Omental fat pad (tissue), 4 donors: ENCODE data around the gene PDE4A. TPM values are rescaled to one million over a fixed set of nuclear protein-coding genes. Genes with fewer than 3 reads are reported as not detected.

ENCODE experiments used
- ATAC-seq: fragments of 150-250 bp; one replicate; pipeline ENCODE4 v1.9.1; 2016; ENCODE audit warnings: mild to moderate bottlenecking, moderate library complexity; ENCODE audit not compliant: low FRiP score
- DNase-seq: peaks from one replicate; pipeline ENCODE4 v3.0.0-alpha.2; 2019; ENCODE audit warnings: low spot score
- CTCF ChIP-seq, 3 donors: fragments of 450-650 bp; IDR thresholded peaks; one replicate each; pipeline ENCODE4 v1.5.1; 2016 to 2017; ENCODE audit warnings: antibody characterized with exemption in 3 of 3, mild to moderate bottlenecking in 3 of 3, moderate library complexity in 2 of 3
- total RNA-seq, 4 donors: library from RNA; depleted of rRNA; stranded (reverse); fragments of >200 nt; gene quantifications; one replicate each; pipeline ENCODE4 v1.1.0, GENCODE V29; 2016

The PDE4A gene
- total RNA-seq, 4 donors from 2014 or later, result 9.8 to 30.3 (median 16.2) TPM

GRCh38 chr19:10416380-10417257 lies 3.7 kb upstream of the PDE4A start:
- TF ChIP-seq CTCF (IDR thresholded peaks at IDR 0.05), result peak in 2 of 3 donors; percentile 81 to 92
- peak; percentile 95 for DNase-seq
- ATAC-seq, result peak; percentile 72

DNA sequence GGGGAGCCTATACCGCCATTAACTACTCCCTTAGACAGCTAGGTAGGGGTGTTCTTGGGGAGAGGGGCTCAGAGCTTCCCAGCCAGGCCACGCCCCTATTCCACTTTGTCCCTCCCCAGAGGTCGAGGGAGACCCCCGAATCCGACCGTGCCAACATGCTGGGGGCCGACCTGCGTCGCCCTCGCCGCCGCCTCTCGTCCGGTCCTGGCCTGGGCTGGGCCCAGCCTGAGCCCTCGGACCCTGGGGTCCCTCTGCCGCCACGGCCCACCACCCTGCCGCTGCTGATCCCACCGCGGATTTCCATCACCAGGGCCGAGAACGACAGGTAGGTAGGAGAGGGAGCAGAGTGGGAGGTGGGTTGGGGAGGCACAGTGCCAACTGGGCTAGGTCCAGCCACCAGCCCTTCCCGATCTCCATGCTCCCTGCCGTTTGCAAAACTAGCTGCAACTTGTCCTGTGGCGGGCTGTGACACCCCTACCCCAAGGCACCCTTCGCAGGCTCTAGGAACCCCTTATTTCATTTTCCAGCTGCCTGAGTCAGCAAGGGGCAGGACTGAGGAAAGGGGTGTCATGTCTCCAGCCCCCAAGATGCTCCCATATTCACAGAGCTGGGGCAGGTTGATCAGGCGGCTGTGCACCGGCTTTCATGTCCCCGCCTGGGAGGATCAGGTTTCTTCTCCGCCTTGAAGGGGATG lies 2.6 kb upstream of the PDE4A start:
- DNase-seq (no peak), ATAC-seq (no peak)

DNA sequence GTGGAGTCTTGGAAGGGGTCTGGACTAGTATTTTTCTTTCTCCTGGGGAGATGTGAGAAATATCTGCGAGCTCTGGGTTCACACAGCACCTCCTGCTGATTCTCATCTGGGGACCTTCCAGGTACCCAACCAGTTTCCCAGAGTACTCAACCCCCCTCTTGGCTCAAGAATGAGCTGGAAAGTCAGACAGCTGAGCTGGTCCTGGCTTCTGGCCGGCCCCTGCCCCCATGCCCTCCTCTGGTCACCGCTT lies 2.2 kb upstream of the PDE4A start:
- TF ChIP-seq CTCF (IDR thresholded peaks at IDR 0.05), result no peak
- no peak for ATAC-seq
- no peak for DNase-seq

More for the DNA sequence above, 2.6 kb upstream of the PDE4A start:
- TF ChIP-seq CTCF (IDR thresholded peaks at IDR 0.05), result no peak

DNA sequence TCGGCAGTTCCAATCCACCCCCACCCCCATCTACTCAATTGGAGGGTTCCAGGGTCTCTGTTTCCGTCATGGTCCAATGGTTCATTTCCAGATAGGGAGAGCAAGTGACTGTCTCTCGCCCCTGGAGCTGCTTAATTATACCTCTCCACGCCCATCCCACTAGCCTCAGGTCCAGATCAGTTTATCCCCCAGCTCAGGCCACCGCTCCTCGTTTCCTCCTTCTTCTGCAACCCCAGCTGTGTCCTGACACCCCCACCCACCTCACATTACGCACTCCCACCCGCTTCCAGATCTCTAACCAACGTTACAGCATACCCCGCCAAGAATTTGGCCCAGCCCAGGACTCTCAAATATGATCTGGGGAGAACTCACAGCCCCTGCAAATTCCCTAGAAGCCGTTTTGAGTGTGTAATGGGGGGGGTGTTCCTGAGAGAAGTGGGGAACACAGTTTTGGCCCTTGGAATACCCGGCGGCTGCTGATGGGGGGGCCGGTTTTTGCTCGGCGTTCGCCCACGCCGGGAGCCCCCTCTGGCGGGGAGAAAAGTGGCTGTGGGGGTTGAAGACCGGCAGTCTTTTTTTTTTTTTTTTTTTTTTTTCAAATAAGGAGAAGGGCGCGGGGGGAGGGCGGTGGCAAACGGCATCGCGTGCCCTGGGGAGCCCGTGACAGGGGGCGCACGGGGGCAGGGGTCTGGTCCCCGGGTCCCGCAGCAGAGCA lies 1.7 kb upstream of the PDE4A start:
- no peak for TF ChIP-seq CTCF (IDR thresholded peaks at IDR 0.05)
- no peak for DNase-seq
- no peak for ATAC-seq

GRCh38 chr19:10419200-10419645 lies 1.1 kb upstream of the PDE4A start:
- ATAC-seq, result no peak
- no peak for DNase-seq
- no peak for TF ChIP-seq CTCF (IDR thresholded peaks at IDR 0.05)

GRCh38 chr19:10419646-10420443 lies 493 bp upstream of the PDE4A start:
- no peak for ATAC-seq
- DNase-seq, result no peak
- TF ChIP-seq CTCF (IDR thresholded peaks at IDR 0.05), result no peak
